DND-41 (cell line): ENCODE results near the gene LPCAT2.

ENCODE experiments used
- ATAC-seq: fragments of 200-7000 bp; cut with Tn5 transposase; 3 replicates; pipeline ENCODE4 v1.9.1; 2021; ENCODE audit warnings: low read depth; ENCODE audit not compliant: insufficient read depth
- DNase-seq: peaks from one replicate; pipeline ENCODE4 v3.0.0-alpha.2; 2020
- H2AFZ ChIP-seq: 2 replicates; pipeline ENCODE4 v1.6.0; 2012; ENCODE audit warnings: low read depth, low read length
- H3K27ac ChIP-seq: 2 replicates; pipeline ENCODE4 v1.5.1; 2012; ENCODE audit warnings: low read length, inconsistent platforms
- H3K27me3 ChIP-seq: fragments of 200-600 bp; sonication (generic); 2 replicates; pipeline ENCODE4 v1.6.0; 2012; ENCODE audit warnings: low read length, mild to moderate bottlenecking, inconsistent platforms; ENCODE audit not compliant: insufficient read depth, poor library complexity
- H3K36me3 ChIP-seq: 2 replicates; pipeline ENCODE4 v1.5.1; 2012; ENCODE audit warnings: low read length, inconsistent platforms; ENCODE audit not compliant: insufficient read depth
- H3K4me1 ChIP-seq: 2 replicates; pipeline ENCODE4 v1.5.1; 2012; ENCODE audit warnings: mild to moderate bottlenecking, low read length; ENCODE audit not compliant: insufficient read depth
- H3K4me2 ChIP-seq: 2 replicates; pipeline ENCODE4 v1.6.0; 2012; ENCODE audit warnings: mild to moderate bottlenecking, moderate library complexity, low read length, inconsistent platforms; ENCODE audit not compliant: insufficient read depth
- H3K4me3 ChIP-seq, 2 experiments: fragments of 200-600 bp in 1 of 2; shearing (Covaris generic) in 1 of 2; 2 replicates each; pipeline ENCODE4 v1.5.1; 2012 to 2016; ENCODE audit warnings: inconsistent platforms in 2 of 2, low read length in 2 of 2, mild to moderate bottlenecking in 2 of 2, low read depth in 1 of 2, moderate library complexity in 1 of 2
- H3K79me2 ChIP-seq: 2 replicates; pipeline ENCODE4 v1.6.0; 2012; ENCODE audit warnings: low read length, inconsistent platforms; ENCODE audit not compliant: insufficient read depth
- H3K9ac ChIP-seq: 2 replicates; pipeline ENCODE4 v1.6.0; 2012; ENCODE audit warnings: low read depth, mild to moderate bottlenecking, inconsistent platforms, low read length, moderate library complexity
- H3K9me3 ChIP-seq: 2 replicates; pipeline ENCODE4 v1.5.1; 2012; ENCODE audit warnings: low read length, moderate library complexity, mild to moderate bottlenecking, inconsistent platforms; ENCODE audit not compliant: insufficient read depth, severe bottlenecking
- H4K20me1 ChIP-seq: 2 replicates; pipeline ENCODE4 v1.6.0; 2012; ENCODE audit warnings: low read length; ENCODE audit not compliant: insufficient read depth
- EZH2 ChIP-seq: IDR thresholded peaks from 3 replicates; pipeline ENCODE4 v1.6.1; 2012; ENCODE audit warnings: borderline replicate concordance, low read depth, mild to moderate bottlenecking, moderate library complexity, low read length, inconsistent platforms; ENCODE audit not compliant: severe bottlenecking
- TF ChIP-seq, protein P1 (sequence below): IDR thresholded peaks from 2 replicates; pipeline ENCODE4 v1.5.1; 2012; ENCODE audit warnings: borderline replicate concordance, low read length, moderate library complexity, mild to moderate bottlenecking; ENCODE audit not compliant: poor library complexity, severe bottlenecking; ENCODE audit errors: extremely low read depth

LPCAT2 gene

DNA sequence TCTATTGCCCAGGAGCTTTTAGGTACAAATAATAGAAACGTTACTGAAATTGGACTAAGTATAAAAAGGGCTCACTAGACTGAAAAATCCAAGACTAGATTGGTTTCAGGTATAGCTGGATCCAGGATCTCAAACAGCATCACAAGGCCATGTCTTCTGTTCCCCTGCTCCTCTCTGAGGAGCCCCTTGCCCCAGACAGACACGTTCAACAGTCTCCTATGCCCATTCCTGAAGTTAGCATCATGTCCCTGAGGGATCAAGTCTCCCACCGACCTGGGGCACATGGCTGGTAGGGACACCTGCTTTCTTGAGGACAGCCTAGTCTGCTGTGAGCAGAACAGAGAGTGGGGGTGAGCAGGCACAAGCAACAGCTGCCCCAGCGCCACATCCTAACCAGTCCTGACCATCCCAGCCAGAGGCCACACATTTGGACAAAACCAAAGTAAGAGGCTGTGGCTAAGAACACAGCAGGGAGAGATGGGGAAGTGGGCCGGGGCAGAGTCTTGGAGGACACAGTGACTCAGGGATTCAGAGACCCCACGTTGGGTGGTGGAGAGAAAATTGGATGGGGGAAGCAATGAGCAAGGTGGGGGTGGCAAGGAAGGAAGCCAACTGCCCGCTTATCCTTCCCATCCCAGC lies 40.4 kb upstream of the LPCAT2 start:
- Histone ChIP-seq H3K79me2 (no peaks in the 10 kb centered on the region), H2AFZ (no peak overlapping the region), H3K9ac (no peak overlapping the region), H3K36me3 (no peaks in the 10 kb centered on the region), H3K4me1 (no peaks in the 10 kb centered on the region), H3K9me3 (no peaks in the 10 kb centered on the region), H4K20me1 (no peaks in the 10 kb centered on the region), H3K27ac (no peak overlapping the region), H3K27me3 (peaks cover 10% of the 10 kb centered on the region), H3K4me3 (no peak overlapping the region), H3K4me2 (no peak overlapping the region)
- DNase-seq (no peak), ATAC-seq (no peak)
- no peak for TF ChIP-seq EZH2
- TF ChIP-seq, protein P1, sequence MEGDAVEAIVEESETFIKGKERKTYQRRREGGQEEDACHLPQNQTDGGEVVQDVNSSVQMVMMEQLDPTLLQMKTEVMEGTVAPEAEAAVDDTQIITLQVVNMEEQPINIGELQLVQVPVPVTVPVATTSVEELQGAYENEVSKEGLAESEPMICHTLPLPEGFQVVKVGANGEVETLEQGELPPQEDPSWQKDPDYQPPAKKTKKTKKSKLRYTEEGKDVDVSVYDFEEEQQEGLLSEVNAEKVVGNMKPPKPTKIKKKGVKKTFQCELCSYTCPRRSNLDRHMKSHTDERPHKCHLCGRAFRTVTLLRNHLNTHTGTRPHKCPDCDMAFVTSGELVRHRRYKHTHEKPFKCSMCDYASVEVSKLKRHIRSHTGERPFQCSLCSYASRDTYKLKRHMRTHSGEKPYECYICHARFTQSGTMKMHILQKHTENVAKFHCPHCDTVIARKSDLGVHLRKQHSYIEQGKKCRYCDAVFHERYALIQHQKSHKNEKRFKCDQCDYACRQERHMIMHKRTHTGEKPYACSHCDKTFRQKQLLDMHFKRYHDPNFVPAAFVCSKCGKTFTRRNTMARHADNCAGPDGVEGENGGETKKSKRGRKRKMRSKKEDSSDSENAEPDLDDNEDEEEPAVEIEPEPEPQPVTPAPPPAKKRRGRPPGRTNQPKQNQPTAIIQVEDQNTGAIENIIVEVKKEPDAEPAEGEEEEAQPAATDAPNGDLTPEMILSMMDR: no peak

DNA sequence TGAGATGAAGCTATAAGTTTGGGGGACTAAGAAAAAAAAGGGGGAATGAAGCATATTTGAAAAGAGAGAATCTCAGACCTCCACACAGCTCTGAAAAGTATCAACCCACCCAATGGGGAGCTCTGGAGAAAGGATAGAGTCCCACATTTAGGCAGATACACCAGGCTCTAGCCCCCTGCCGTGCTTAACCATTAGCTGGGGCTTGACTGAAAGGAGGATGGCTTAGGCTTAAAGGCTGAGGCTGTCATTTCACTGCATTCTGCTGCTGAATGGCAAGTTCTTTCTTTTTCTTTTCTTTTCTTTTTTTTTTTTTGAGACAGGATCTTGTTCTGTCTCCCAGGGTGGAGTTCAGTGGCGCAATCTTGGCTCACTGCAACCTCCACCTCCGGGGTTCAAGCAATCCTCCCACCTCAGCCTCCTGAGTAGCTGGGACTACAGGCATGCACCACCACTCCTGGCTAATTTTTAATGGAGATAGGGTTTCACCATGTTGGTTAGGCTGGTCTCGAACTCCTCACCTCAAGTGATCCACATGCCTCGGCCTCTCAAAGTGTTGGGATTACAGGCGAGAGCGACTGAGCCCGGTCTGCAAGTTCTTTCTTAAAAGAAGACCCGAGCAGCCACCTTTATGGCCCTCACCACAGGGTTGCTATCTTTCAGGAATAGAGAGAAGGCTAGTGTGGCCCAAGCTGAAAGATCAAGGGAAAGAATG lies 38.9 kb upstream of the LPCAT2 start:
- H4K20me1 ChIP-seq: no peaks in the 10 kb centered on the region
- no peak overlapping the region for H3K27ac ChIP-seq
- H3K36me3 ChIP-seq: no peaks in the 10 kb centered on the region
- no peaks in the 10 kb centered on the region for H3K9me3 ChIP-seq
- no peak overlapping the region for H3K4me2 ChIP-seq
- ATAC-seq: no peak
- H3K27me3 ChIP-seq: peaks cover 13% of the 10 kb centered on the region
- DNase-seq: no peak
- TF ChIP-seq EZH2: no peak
- no peak overlapping the region for H3K9ac ChIP-seq
- no peak overlapping the region for H2AFZ ChIP-seq
- H3K4me3 ChIP-seq: no peak overlapping the region
- H3K4me1 ChIP-seq: no peaks in the 10 kb centered on the region
- no peaks in the 10 kb centered on the region for H3K79me2 ChIP-seq

DNA sequence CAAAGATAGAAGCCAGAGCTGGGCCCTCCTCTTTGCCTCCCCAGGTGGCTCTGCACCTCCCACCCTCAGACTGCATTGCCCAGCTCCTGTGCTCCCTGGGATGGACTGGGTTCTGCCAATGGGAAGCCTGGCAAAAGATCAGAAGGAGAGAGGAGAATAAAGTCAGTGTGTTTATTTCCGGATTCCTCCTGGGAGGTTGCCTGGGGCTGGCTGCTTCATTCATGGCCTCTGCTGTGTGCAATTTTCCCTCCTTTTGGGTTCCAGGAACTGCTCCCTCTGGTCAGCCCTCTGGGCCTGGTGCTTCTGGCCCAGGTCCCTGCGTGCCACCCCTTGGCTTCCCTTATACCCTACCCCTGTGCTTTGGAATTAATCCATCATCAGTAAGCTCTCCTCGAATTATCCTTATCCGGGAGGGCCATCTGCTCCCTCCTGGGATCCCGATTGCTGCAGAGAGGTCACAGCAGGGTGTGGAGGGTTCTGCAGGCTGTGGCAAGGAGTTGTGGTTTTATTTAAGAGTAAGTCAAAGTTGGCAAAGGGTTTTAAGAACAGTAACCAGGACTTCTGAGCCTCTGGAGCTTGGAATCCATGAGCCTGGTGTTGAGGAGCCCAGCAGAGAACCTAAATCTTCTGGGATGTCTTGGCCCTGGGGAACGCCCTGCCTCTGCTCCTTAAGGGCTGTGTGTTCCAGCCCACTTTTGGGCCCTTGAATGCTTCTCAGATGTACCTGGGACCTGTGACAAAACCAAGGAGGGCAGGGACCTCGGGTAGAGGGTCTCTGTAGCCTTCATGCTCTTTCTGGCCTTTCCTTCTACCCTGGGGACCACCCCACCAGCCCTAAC lies 38.1 kb upstream of the LPCAT2 start:
- H3K4me2 ChIP-seq: no peak overlapping the region
- H3K36me3 ChIP-seq: no peaks in the 10 kb centered on the region
- no peaks in the 10 kb centered on the region for H4K20me1 ChIP-seq
- no peak overlapping the region for H2AFZ ChIP-seq
- H3K9me3 ChIP-seq: no peaks in the 10 kb centered on the region
- ATAC-seq (no peak), DNase-seq (no peak)
- TF ChIP-seq EZH2: no peak
- TF ChIP-seq, protein P1: no peak
- H3K27ac ChIP-seq: no peak overlapping the region
- no peak overlapping the region for H3K4me3 ChIP-seq
- no peaks in the 10 kb centered on the region for H3K4me1 ChIP-seq
- H3K27me3 ChIP-seq: peaks cover 13% of the 10 kb centered on the region
- H3K79me2 ChIP-seq: no peaks in the 10 kb centered on the region
- no peak overlapping the region for H3K9ac ChIP-seq
